Smooth muscle cell (in vitro differentiated cells): ENCODE results near the gene XPC. TPM values are rescaled to one million over a fixed set of nuclear protein-coding genes. Genes with fewer than 3 reads are reported as not detected.

Experiments
- DNase-seq: peaks from one replicate; lab custom pipeline; 2025; ENCODE audit not compliant: unreplicated experiment; lab: John Stamatoyannopoulos, UW
- H2AFZ ChIP-seq: fragments of 200-600 bp; sonication (generic); 2 replicates; pipeline ENCODE4 v1.6.0; 2016; ENCODE audit warnings: antibody characterized with exemption, low read depth, mild to moderate bottlenecking
- H3F3A ChIP-seq: fragments of 200-600 bp; sonication (generic); 2 replicates; pipeline ENCODE4 v1.6.0; 2017; ENCODE audit warnings: antibody characterized with exemption, low read depth
- H3K27ac ChIP-seq: fragments of 200-600 bp; sonication (generic); 2 replicates; pipeline ENCODE4 v1.5.1; 2016; ENCODE audit warnings: low read depth, mild to moderate bottlenecking
- H3K27me3 ChIP-seq: fragments of 200-600 bp; sonication (generic); 2 replicates; pipeline ENCODE4 v1.6.1; 2016; ENCODE audit warnings: low read depth, mild to moderate bottlenecking
- H3K36me3 ChIP-seq: fragments of 200-600 bp; sonication (generic); 2 replicates; pipeline ENCODE4 v1.5.1; 2016; ENCODE audit warnings: low read depth
- H3K4me1 ChIP-seq: fragments of 200-600 bp; sonication (generic); 2 replicates; pipeline ENCODE4 v1.5.1; 2016; ENCODE audit warnings: low read depth
- H3K4me2 ChIP-seq: fragments of 200-600 bp; sonication (generic); 2 replicates; pipeline ENCODE4 v1.6.0; 2016; ENCODE audit warnings: mild to moderate bottlenecking
- H3K4me3 ChIP-seq: fragments of 200-600 bp; sonication (generic); 2 replicates; pipeline ENCODE4 v1.5.1; 2016; ENCODE audit warnings: mild to moderate bottlenecking
- H3K79me2 ChIP-seq: fragments of 200-600 bp; sonication (generic); 2 replicates; pipeline ENCODE4 v1.6.0; 2016; ENCODE audit warnings: low read depth, mild to moderate bottlenecking
- H3K9ac ChIP-seq: fragments of 200-600 bp; sonication (generic); 2 replicates; pipeline ENCODE4 v1.6.0; 2016; ENCODE audit warnings: low read depth
- H3K9me3 ChIP-seq: fragments of 200-600 bp; sonication (generic); replicated peaks from 2 replicates; pipeline ENCODE4 v1.5.1; 2016; ENCODE audit warnings: low read depth
- H4K20me1 ChIP-seq: fragments of 200-600 bp; sonication (generic); 2 replicates; pipeline ENCODE4 v1.6.0; 2016; ENCODE audit warnings: low read depth
- WGBS: methylation state at CpG from one replicate; pipeline ENCODE4 v1.1.7; 2016; ENCODE audit warnings: low lambda C conversion rate; 5-methylcytosine and 5-hydroxymethylcytosine counted together
- polyA plus RNA-seq: library from polyadenylated mRNA; unstranded; fragments of >200 nt; fragmentation: Nextera tagmentation; extraction: Ambion mirVana; gene quantifications from 2 replicates; pipeline ENCODE4 v1.2.1, GENCODE V29; 2016
- total RNA-seq: library from RNA; depleted of rRNA; stranded (reverse); fragments of >200 nt; gene quantifications from 2 replicates; pipeline ENCODE4 v1.2.3, GENCODE V29; 2014
- TF ChIP-seq, protein P1 (sequence below): fragments of 200-600 bp; sonication (generic); IDR thresholded peaks from 2 replicates; pipeline ENCODE4 v1.5.1; 2017; ENCODE audit warnings: borderline replicate concordance, mild to moderate bottlenecking, antibody characterized with exemption; ENCODE audit not compliant: insufficient read depth, poor library complexity, severe bottlenecking

The XPC gene
- total and polyA plus RNA-seq, 2 experiments from 2014 or later: 20.9 to 23.8 TPM

DNA sequence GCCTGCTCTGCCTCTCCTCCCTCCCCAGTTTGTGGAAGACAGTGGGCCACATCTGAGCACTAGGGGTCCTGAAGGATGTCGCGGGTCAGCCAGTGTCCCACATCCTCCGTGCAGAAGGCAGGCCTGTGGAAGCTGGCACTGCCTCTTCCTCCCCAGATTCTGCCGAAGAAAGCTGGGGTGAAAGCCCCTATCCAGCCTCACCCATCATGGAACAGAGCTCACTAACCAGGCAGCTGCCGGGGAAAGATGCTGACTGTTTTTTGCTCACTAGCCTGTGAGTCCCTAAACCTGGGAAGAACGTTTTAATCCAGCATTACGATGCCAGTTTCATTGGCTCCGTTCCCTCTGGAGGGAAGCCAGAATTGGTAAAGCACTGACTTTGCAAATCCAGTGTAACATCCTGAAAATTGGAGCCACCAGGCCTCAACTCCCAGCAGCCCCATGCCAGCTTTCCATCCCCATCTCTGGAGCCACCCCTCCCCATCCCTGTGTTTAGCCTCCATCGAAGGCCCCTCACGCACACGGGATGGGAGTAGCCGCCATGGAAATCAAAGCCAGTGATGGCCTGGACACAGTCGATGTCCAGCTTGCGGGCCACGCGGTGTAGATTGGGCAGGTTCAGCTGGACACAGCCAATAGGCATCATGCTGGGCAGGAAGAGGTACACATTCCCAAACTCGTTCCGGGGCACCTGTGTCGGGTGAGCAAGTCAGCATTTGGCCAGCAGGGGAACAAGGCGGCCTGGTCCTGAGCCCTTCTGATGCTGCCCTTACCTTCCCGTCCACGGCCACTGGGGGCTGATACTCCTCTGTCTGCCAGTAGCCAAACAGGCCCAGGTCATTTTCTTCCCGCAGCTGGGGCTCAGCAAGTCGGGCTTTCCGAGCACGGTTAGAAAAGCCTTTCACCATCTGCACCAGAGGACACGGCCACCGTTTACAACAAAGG, 30.1 kb downstream of the XPC start:
- H2AFZ ChIP-seq: no peak overlapping the region
- no peaks in the 10 kb centered on the region for H3K27me3 ChIP-seq
- no peak overlapping the region for H3K4me3 ChIP-seq
- H3K9ac ChIP-seq: no peak overlapping the region
- H3K27ac ChIP-seq: no peak overlapping the region
- H3K4me2 ChIP-seq: no peak overlapping the region
- no peak for DNase-seq
- H3F3A ChIP-seq: peaks cover 10% of the 10 kb centered on the region
- no peaks in the 10 kb centered on the region for H3K36me3 ChIP-seq
- H3K9me3 ChIP-seq: no peaks in the 10 kb centered on the region
- TF ChIP-seq, protein P1, sequence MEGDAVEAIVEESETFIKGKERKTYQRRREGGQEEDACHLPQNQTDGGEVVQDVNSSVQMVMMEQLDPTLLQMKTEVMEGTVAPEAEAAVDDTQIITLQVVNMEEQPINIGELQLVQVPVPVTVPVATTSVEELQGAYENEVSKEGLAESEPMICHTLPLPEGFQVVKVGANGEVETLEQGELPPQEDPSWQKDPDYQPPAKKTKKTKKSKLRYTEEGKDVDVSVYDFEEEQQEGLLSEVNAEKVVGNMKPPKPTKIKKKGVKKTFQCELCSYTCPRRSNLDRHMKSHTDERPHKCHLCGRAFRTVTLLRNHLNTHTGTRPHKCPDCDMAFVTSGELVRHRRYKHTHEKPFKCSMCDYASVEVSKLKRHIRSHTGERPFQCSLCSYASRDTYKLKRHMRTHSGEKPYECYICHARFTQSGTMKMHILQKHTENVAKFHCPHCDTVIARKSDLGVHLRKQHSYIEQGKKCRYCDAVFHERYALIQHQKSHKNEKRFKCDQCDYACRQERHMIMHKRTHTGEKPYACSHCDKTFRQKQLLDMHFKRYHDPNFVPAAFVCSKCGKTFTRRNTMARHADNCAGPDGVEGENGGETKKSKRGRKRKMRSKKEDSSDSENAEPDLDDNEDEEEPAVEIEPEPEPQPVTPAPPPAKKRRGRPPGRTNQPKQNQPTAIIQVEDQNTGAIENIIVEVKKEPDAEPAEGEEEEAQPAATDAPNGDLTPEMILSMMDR: no peak
- no peaks in the 10 kb centered on the region for H3K79me2 ChIP-seq
- 85% methylated on average over 28 of the region's 28 CpGs for WGBS
- H4K20me1 ChIP-seq: no peaks in the 10 kb centered on the region
- H3K4me1 ChIP-seq: peaks cover 11% of the 10 kb centered on the region

DNA sequence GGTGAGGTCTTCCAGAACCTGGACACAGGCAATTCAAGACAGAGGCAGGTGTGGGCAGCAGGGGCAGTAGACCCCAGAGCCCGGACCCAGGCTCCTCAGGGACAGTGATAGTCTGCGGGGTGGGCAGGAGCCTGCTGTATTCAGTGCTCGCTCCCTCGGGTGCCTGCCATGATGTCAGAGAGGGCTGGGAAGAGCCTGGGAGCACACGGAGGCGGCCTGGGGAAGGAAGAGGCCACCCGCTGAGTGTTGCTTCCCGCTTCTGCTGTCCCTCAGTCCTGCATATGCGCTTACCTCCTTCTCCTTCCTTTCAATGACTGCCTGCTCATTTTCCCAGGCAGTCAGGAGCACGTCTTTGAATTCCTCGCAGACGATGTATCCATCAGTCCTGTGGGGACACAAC, 30.8 kb downstream of the XPC start:
- WGBS: 93% methylated on average over 12 of the region's 12 CpGs
- no peak overlapping the region for H3K9ac ChIP-seq
- H3F3A ChIP-seq: peaks cover 16% of the 10 kb centered on the region
- H3K4me1 ChIP-seq: peaks cover 11% of the 10 kb centered on the region
- no peak overlapping the region for H2AFZ ChIP-seq
- H3K4me3 ChIP-seq: no peak overlapping the region
- TF ChIP-seq, protein P1: no peak
- no peaks in the 10 kb centered on the region for H3K79me2 ChIP-seq
- no peaks in the 10 kb centered on the region for H4K20me1 ChIP-seq
- H3K4me2 ChIP-seq: no peak overlapping the region
- H3K9me3 ChIP-seq: no peaks in the 10 kb centered on the region
- no peaks in the 10 kb centered on the region for H3K36me3 ChIP-seq
- H3K27ac ChIP-seq: no peak overlapping the region
- DNase-seq: no peak
- no peaks in the 10 kb centered on the region for H3K27me3 ChIP-seq

DNA sequence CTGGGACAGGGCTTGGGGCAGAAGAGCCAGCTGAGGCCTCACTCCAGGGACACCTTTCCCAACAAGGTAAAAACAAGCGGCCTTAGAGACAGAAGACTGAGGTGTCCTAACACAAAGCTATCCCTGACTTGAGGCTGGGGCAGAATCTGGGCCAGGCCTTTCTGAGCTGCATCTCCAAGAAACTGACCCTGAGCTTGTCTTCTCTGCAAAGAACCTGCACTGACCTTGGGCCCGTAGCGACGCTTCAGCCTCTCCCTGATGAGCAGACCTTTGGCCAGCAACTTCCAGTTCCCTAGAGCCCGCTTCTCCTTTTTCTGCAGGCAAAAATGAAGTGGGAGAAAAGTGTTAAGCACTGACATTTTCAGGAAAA, 31.4 kb downstream of the XPC start:
- H3K9ac ChIP-seq: no peak overlapping the region
- no peak overlapping the region for H3K27ac ChIP-seq
- H2AFZ ChIP-seq: no peak overlapping the region
- H3K4me3 ChIP-seq: no peak overlapping the region
- no peaks in the 10 kb centered on the region for H3K9me3 ChIP-seq
- no peak overlapping the region for H3K4me2 ChIP-seq
- no peak for DNase-seq
- H3K4me1 ChIP-seq: peaks cover 11% of the 10 kb centered on the region
- no peaks in the 10 kb centered on the region for H3K36me3 ChIP-seq
- WGBS: 96% methylated on average over 5 of the region's 5 CpGs
- peaks cover 21% of the 10 kb centered on the region for H3F3A ChIP-seq
- no peaks in the 10 kb centered on the region for H3K79me2 ChIP-seq
- H3K27me3 ChIP-seq: no peaks in the 10 kb centered on the region
- H4K20me1 ChIP-seq: no peaks in the 10 kb centered on the region
- TF ChIP-seq, protein P1: no peak
